CD4-positive, alpha-beta T cell (primary cell): Measurements from ENCODE around the gene CHRM4. TPM values are rescaled to one million over a fixed set of nuclear protein-coding genes. Genes with fewer than 3 reads are reported as not detected.

Source experiments
- ATAC-seq: fragments of 200-7000 bp; cut with Tn5 transposase; one replicate; pipeline ENCODE4 v1.10.0; 2022; ENCODE audit warnings: mild to moderate bottlenecking; ENCODE audit not compliant: poor library complexity
- CTCF ChIA-PET: fragments of 350-600 bp; sonication (Branson Sonifier 250); formaldehyde crosslinking; loops from one replicate; lab custom pipeline; 2021; ENCODE audit warnings: antibody characterized with exemption, inconsistent platforms; lab: Charles Lee
- POLR2A ChIA-PET: fragments of 350-600 bp; sonication (Branson Sonifier 250); formaldehyde crosslinking; loops from one replicate; lab custom pipeline; 2021; ENCODE audit warnings: antibody characterized with exemption, inconsistent platforms; lab: Charles Lee
- DNase-seq, 14 experiments: peaks; one replicate each; pipeline ENCODE4 v3.0.0-alpha.2; 2013 to 2020; ENCODE audit warnings: mixed read lengths in 2 of 14
- H3K27ac ChIP-seq, 2 donors: one replicate each; pipeline versions ENCODE4 v1.5.1 to v1.7.0; 2013; ENCODE audit warnings: low read length in 2 of 2, low read depth in 1 of 2, mild to moderate bottlenecking in 1 of 2
- H3K27me3 ChIP-seq, 2 experiments: 1 replicate in 1 of 2; 2 replicates in 1 of 2; pipeline versions ENCODE4 v1.6.1 to v1.7.0; 2013; ENCODE audit warnings: low read length in 2 of 2, control low read depth in 1 of 2, mild to moderate bottlenecking in 1 of 2, moderate library complexity in 1 of 2; ENCODE audit not compliant: insufficient read depth in 2 of 2, control insufficient read depth in 1 of 2
- H3K36me3 ChIP-seq: one replicate; pipeline ENCODE4 v1.6.1; 2013; ENCODE audit warnings: low read length, control low read depth; ENCODE audit not compliant: insufficient read depth
- H3K4me1 ChIP-seq: one replicate; pipeline ENCODE4 v1.6.1; 2013; ENCODE audit warnings: low read length, control low read depth; ENCODE audit not compliant: insufficient read depth
- H3K4me3 ChIP-seq: one replicate; pipeline ENCODE4 v1.5.1; 2013; ENCODE audit warnings: mild to moderate bottlenecking, low read length, moderate library complexity
- H3K9me3 ChIP-seq, 2 experiments: 1 replicate in 1 of 2; 2 replicates in 1 of 2; pipeline versions ENCODE4 v1.6.1 to v1.7.0; 2013; ENCODE audit warnings: low read length in 2 of 2, mild to moderate bottlenecking in 2 of 2, control low read depth in 1 of 2, moderate library complexity in 1 of 2; ENCODE audit not compliant: control insufficient read depth in 1 of 2, insufficient read depth in 1 of 2
- H3K27ac Mint-ChIP-seq: one replicate; pipeline ENCODE4 v1.8.0; 2020; ENCODE audit warnings: mixed read lengths
- H3K27me3 Mint-ChIP-seq: one replicate; pipeline ENCODE4 v1.8.0; 2021; ENCODE audit warnings: mixed read lengths
- H3K36me3 Mint-ChIP-seq: one replicate; pipeline ENCODE4 v1.8.0; 2021; ENCODE audit warnings: low read depth, mixed read lengths
- H3K4me1 Mint-ChIP-seq: one replicate; pipeline ENCODE4 v1.8.0; 2021; ENCODE audit warnings: low read depth, mixed read lengths
- H3K4me3 Mint-ChIP-seq: one replicate; pipeline ENCODE4 v1.8.0; 2020; ENCODE audit warnings: mild to moderate bottlenecking, mixed read lengths
- H3K9me3 Mint-ChIP-seq: one replicate; pipeline ENCODE4 v1.8.0; 2020; ENCODE audit warnings: mixed read lengths
- CTCF ChIP-seq: fragments of 200-600 bp; IDR thresholded peaks from one replicate; pipeline ENCODE4 v1.8.0; 2022; ENCODE audit warnings: antibody characterized with exemption, mild to moderate bottlenecking
- intact Hi-C, 2 experiments: fragments of 100-400 bp; cut with DNase I in 1 of 2; cut with micrococcal nuclease in 1 of 2; formaldehyde crosslinking; loops; one replicate each; pipeline versions ENCODE4 v1.15.1 to v1.9.0; 2023 to 2025; cut with DNase I, micrococcal nuclease
- total RNA-seq, 174 experiments: library from RNA in 2 of 174; stranded (reverse) in 2 of 174; gene quantifications; one replicate each; pipeline ENCODE4 v1.2.3 and lab custom pipeline; 2021 to 2026

The CHRM4 gene
- total RNA-seq, 2 experiments from 2014 or later: 3.2 to 3.7 TPM

- H3K36me3 Mint-ChIP-seq: peaks cover 6% of the 10 kb centered on the region
- POLR2A ChIA-PET: interaction anchor here (1.0 to 2.8 kb wide), 4 partner anchors 8 to 22 kb away, joined by 4 to 11 read pairs (median 7); no protein-coding TSS in a partner anchor
- TF ChIP-seq CTCF: no peak
- H3K27ac Mint-ChIP-seq: peak overlapping the region; percentile 80
- H3K27me3 Mint-ChIP-seq: no peaks in the 10 kb centered on the region
- Histone ChIP-seq H3K36me3 (no peaks in the 10 kb centered on the region), H3K27me3 (no peaks in the 10 kb centered on the region), H3K9me3 (no peaks in the 10 kb centered on the region), H3K4me1 (peaks cover 92% of the 10 kb centered on the region), H3K4me3 (no peak overlapping the region), H3K27ac (peak overlapping the region in 1 of 2 donors; percentile 47)
- peaks cover 94% of the 10 kb centered on the region for H3K4me1 Mint-ChIP-seq
- ATAC-seq (no peak), DNase-seq (no peak)
- no peaks in the 10 kb centered on the region for H3K9me3 Mint-ChIP-seq
- intact Hi-C loops: loop anchor here in 1 of 2 experiments (10.0 kb wide), 1 partner anchor 195 kb away; no protein-coding TSS in a partner anchor
- no peak overlapping the region for H3K4me3 Mint-ChIP-seq
- CTCF ChIA-PET: interaction anchor here (1.2 kb wide), 1 partner anchor 49 kb away, joined by 3 read pairs; no protein-coding TSS in a partner anchor
These were observed 51.8 kb downstream of the CHRM4 start for GRCh38 chr11:46339816-46340215.

- no peaks in the 10 kb centered on the region for H3K27me3 ChIP-seq
- Mint-ChIP-seq H3K27me3 (no peaks in the 10 kb centered on the region), H3K36me3 (peaks cover 6% of the 10 kb centered on the region), H3K4me3 (peak overlapping the region; percentile 53), H3K4me1 (peaks cover 94% of the 10 kb centered on the region), H3K27ac (peak overlapping the region; percentile 80), H3K9me3 (no peaks in the 10 kb centered on the region)
- POLR2A ChIA-PET: interaction anchor here (2.4 to 2.8 kb wide), 2 partner anchors 9 to 10 kb away, joined by 9 to 11 read pairs; no protein-coding TSS in a partner anchor
- TF ChIP-seq CTCF: no peak
- H3K4me3 ChIP-seq: no peak overlapping the region
- CTCF ChIA-PET: interaction anchor here (1.2 kb wide), 1 partner anchor 50 kb away, joined by 3 read pairs; no protein-coding TSS in a partner anchor
- no peaks in the 10 kb centered on the region for H3K9me3 ChIP-seq
- no peak for DNase-seq
- peaks cover 92% of the 10 kb centered on the region for H3K4me1 ChIP-seq
- no peaks in the 10 kb centered on the region for H3K36me3 ChIP-seq
- H3K27ac ChIP-seq: peak overlapping the region in 1 of 2 donors; percentile 47
- intact Hi-C loops: no loop called here
- ATAC-seq: no peak
These were observed 52.4 kb downstream of the CHRM4 start for GRCh38 chr11:46338988-46339666.

GRCh38 chr11:46338636-46338987 lies 53.0 kb downstream of the CHRM4 start:
- H3K36me3 ChIP-seq: no peaks in the 10 kb centered on the region
- Mint-ChIP-seq H3K4me3 (peak overlapping the region; percentile 53), H3K9me3 (no peaks in the 10 kb centered on the region), H3K27ac (peak overlapping the region; percentile 80), H3K36me3 (peaks cover 6% of the 10 kb centered on the region), H3K27me3 (no peaks in the 10 kb centered on the region), H3K4me1 (peaks cover 94% of the 10 kb centered on the region)
- H3K9me3 ChIP-seq: no peaks in the 10 kb centered on the region
- H3K27me3 ChIP-seq: peaks cover 0 to 3% of the 10 kb centered on the region in 2 experiments
- H3K27ac ChIP-seq: peak overlapping the region in 1 of 2 donors; percentile 47
- ATAC-seq (no peak), DNase-seq (no peak)
- ChIA-PET POLR2A (interaction anchor here (2.4 to 2.8 kb wide), 2 partner anchors 8 to 10 kb away, joined by 9 to 11 read pairs; no protein-coding TSS in a partner anchor), CTCF (no interaction called here)
- intact Hi-C loops: no loop called here
- no peak for TF ChIP-seq CTCF
- H3K4me3 ChIP-seq: no peak overlapping the region
- H3K4me1 ChIP-seq: peaks cover 92% of the 10 kb centered on the region
